ENCODE measurements around the gene B4GALT7.

DNA sequence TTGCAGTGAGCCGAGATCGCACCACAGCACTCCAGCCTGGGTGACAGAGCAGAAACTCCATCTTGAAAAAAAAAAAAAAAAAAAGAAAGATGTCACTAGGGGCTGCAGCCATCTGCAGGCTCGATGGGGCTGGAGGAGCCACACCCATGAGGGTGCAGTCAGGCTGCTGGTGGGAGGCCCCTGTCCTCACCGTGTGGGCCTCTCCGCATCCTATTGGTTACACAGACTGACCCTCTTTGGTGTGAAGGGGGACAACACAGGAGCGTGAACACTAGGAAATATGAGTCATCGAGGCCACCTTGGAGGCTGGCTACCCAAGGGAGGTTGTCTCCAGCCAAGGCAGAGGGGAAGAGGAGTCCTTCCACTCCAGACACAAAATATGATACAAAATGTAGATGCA lies 31.6 kb upstream of the B4GALT7 start:
- TF ChIP-seq, protein P1, sequence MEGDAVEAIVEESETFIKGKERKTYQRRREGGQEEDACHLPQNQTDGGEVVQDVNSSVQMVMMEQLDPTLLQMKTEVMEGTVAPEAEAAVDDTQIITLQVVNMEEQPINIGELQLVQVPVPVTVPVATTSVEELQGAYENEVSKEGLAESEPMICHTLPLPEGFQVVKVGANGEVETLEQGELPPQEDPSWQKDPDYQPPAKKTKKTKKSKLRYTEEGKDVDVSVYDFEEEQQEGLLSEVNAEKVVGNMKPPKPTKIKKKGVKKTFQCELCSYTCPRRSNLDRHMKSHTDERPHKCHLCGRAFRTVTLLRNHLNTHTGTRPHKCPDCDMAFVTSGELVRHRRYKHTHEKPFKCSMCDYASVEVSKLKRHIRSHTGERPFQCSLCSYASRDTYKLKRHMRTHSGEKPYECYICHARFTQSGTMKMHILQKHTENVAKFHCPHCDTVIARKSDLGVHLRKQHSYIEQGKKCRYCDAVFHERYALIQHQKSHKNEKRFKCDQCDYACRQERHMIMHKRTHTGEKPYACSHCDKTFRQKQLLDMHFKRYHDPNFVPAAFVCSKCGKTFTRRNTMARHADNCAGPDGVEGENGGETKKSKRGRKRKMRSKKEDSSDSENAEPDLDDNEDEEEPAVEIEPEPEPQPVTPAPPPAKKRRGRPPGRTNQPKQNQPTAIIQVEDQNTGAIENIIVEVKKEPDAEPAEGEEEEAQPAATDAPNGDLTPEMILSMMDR (IDR thresholded peaks at IDR 0.05; ENCODE audit: insufficient read depth, low read length): no peak
- TF ChIP-seq POLR2AphosphoS5 (IDR thresholded peaks at IDR 0.05; ENCODE audit: low read depth): no peak
- TF ChIP-seq, protein P2, sequence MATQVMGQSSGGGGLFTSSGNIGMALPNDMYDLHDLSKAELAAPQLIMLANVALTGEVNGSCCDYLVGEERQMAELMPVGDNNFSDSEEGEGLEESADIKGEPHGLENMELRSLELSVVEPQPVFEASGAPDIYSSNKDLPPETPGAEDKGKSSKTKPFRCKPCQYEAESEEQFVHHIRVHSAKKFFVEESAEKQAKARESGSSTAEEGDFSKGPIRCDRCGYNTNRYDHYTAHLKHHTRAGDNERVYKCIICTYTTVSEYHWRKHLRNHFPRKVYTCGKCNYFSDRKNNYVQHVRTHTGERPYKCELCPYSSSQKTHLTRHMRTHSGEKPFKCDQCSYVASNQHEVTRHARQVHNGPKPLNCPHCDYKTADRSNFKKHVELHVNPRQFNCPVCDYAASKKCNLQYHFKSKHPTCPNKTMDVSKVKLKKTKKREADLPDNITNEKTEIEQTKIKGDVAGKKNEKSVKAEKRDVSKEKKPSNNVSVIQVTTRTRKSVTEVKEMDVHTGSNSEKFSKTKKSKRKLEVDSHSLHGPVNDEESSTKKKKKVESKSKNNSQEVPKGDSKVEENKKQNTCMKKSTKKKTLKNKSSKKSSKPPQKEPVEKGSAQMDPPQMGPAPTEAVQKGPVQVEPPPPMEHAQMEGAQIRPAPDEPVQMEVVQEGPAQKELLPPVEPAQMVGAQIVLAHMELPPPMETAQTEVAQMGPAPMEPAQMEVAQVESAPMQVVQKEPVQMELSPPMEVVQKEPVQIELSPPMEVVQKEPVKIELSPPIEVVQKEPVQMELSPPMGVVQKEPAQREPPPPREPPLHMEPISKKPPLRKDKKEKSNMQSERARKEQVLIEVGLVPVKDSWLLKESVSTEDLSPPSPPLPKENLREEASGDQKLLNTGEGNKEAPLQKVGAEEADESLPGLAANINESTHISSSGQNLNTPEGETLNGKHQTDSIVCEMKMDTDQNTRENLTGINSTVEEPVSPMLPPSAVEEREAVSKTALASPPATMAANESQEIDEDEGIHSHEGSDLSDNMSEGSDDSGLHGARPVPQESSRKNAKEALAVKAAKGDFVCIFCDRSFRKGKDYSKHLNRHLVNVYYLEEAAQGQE (IDR thresholded peaks at IDR 0.05; ENCODE audit: insufficient replicate concordance, low read depth): no peak
